HG03045 (cell line): ENCODE data around the gene SCMH1.

ENCODE experiments used
- ATAC-seq: cut with Tn5 transposase; IDR thresholded peaks from one replicate; pipeline ENCODE4 v1.9.1; 2021; ENCODE audit warnings: mild to moderate bottlenecking, moderate library complexity; ENCODE audit not compliant: unreplicated experiment

The SCMH1 gene

GRCh38 chr1:40980453-40981121 is 261.5 kb downstream of the SCMH1 start:
- no peak for ATAC-seq

- ATAC-seq, result peak; percentile 15
Measured at GRCh38 chr1:40980068-40980452, 262.0 kb downstream of the SCMH1 start.

- ATAC-seq, result peak; percentile 93
Measured at GRCh38 chr1:40979241-40980067, 262.7 kb downstream of the SCMH1 start, which contains the start of gene CTPS1. CTPS1 (plus strand) TSS chr1:40979696; CDS start chr1:40983291, 3,595 bp downstream.

GRCh38 chr1:40978886-40979240 is 263.2 kb downstream of the SCMH1 start:
- ATAC-seq, result no peak

- no peak for ATAC-seq
Measured at GRCh38 chr1:40977716-40978115, 264.4 kb downstream of the SCMH1 start.
